Neural progenitor cell (in vitro differentiated cells): ENCODE data around the gene USP31. TPM values are rescaled to one million over a fixed set of nuclear protein-coding genes. Genes with fewer than 3 reads are reported as not detected.

Experiments used
- DNase-seq: peaks from one replicate; pipeline ENCODE4 v3.0.0-alpha.2; 2016; ENCODE audit warnings: low spot score
- H2AFZ ChIP-seq: fragments of 200-600 bp; sonication (generic); replicated peaks from 2 replicates; pipeline ENCODE4 v1.6.1; 2016; ENCODE audit warnings: antibody characterized with exemption
- H3F3A ChIP-seq: fragments of 200-600 bp; sonication (generic); 2 replicates; pipeline ENCODE4 v1.6.1; 2016; ENCODE audit warnings: antibody characterized with exemption, low read depth
- H3K27ac ChIP-seq: fragments of 200-600 bp; sonication (generic); 2 replicates; pipeline ENCODE4 v1.5.1; 2016; ENCODE audit warnings: mild to moderate bottlenecking
- H3K27me3 ChIP-seq: fragments of 200-600 bp; sonication (generic); 2 replicates; pipeline ENCODE4 v1.6.1; 2016; ENCODE audit warnings: mild to moderate bottlenecking, moderate library complexity
- H3K36me3 ChIP-seq: fragments of 200-600 bp; sonication (generic); 2 replicates; pipeline ENCODE4 v1.5.1; 2016
- H3K4me1 ChIP-seq: fragments of 200-600 bp; sonication (generic); 2 replicates; pipeline ENCODE4 v1.6.1; 2016; ENCODE audit warnings: mixed run types
- H3K4me2 ChIP-seq: fragments of 200-600 bp; sonication (generic); 2 replicates; pipeline ENCODE4 v1.6.1; 2016
- H3K4me3 ChIP-seq: fragments of 200-600 bp; sonication (generic); 2 replicates; pipeline ENCODE4 v1.5.1; 2016
- H3K79me2 ChIP-seq: fragments of 200-600 bp; sonication (generic); 2 replicates; pipeline ENCODE4 v1.6.1; 2016; ENCODE audit warnings: low read depth
- H3K9ac ChIP-seq: fragments of 200-600 bp; sonication (generic); 2 replicates; pipeline ENCODE4 v1.6.1; 2016
- H3K9me3 ChIP-seq: fragments of 200-600 bp; sonication (generic); 2 replicates; pipeline ENCODE4 v1.5.1; 2016; ENCODE audit warnings: low read depth
- H4K20me1 ChIP-seq: fragments of 200-600 bp; sonication (generic); 2 replicates; pipeline ENCODE4 v1.6.1; 2016; ENCODE audit warnings: low read depth
- H3K27ac Mint-ChIP-seq: 3 replicates; pipeline ENCODE4 v1.8.0; 2021; ENCODE audit warnings: mixed read lengths
- H3K27me3 Mint-ChIP-seq: 2 replicates; pipeline ENCODE4 v1.8.0; 2022; ENCODE audit warnings: low read depth, mild to moderate bottlenecking, inconsistent platforms, moderate library complexity, mixed read lengths; ENCODE audit not compliant: insufficient read depth
- H3K36me3 Mint-ChIP-seq: 3 replicates; pipeline ENCODE4 v1.8.0; 2021; ENCODE audit warnings: mixed read lengths
- H3K4me1 Mint-ChIP-seq: 3 replicates; pipeline ENCODE4 v1.8.0; 2021; ENCODE audit warnings: mixed read lengths
- H3K4me3 Mint-ChIP-seq: 3 replicates; pipeline ENCODE4 v1.8.0; 2021; ENCODE audit warnings: mild to moderate bottlenecking, moderate library complexity, mixed read lengths
- H3K9me3 Mint-ChIP-seq: 3 replicates; pipeline ENCODE4 v1.8.0; 2020; ENCODE audit warnings: mixed read lengths
- EZH2 ChIP-seq: fragments of 200-600 bp; sonication (generic); IDR thresholded peaks from 2 replicates; pipeline ENCODE4 v1.6.1; 2017; ENCODE audit warnings: antibody characterized with exemption, mild to moderate bottlenecking, moderate library complexity
- EZH2phosphoT487 ChIP-seq: fragments of 200-600 bp; sonication (generic); IDR thresholded peaks from 2 replicates; pipeline ENCODE4 v1.6.1; 2017; ENCODE audit warnings: antibody characterized with exemption
- total RNA-seq: library from RNA; depleted of rRNA; stranded (reverse); fragments of >200 nt; gene quantifications from 2 replicates; pipeline ENCODE4 v1.2.3, GENCODE V29; 2015; ENCODE audit warnings: low replicate concordance
- TF ChIP-seq, protein P1 (sequence below): fragments of 200-600 bp; sonication (generic); IDR thresholded peaks from 2 replicates; pipeline ENCODE4 v1.5.1; 2017; ENCODE audit warnings: antibody characterized with exemption, mild to moderate bottlenecking

USP31 gene
- total RNA-seq, 1 donor from 2014 or later: 9.0 TPM

- Histone ChIP-seq H3K4me1 (peaks cover 15% of the 10 kb centered on the region), H3K79me2 (peaks cover 97% of the 10 kb centered on the region), H3K4me3 (no peak overlapping the region), H3K9ac (no peak overlapping the region), H3K27ac (no peak overlapping the region), H3K27me3 (no peaks in the 10 kb centered on the region), H3K9me3 (peaks cover 7% of the 10 kb centered on the region), H2AFZ (no peak overlapping the region), H4K20me1 (peaks cover 31% of the 10 kb centered on the region), H3K4me2 (no peak overlapping the region), H3F3A (peaks cover 7% of the 10 kb centered on the region), H3K36me3 (no peaks in the 10 kb centered on the region)
- no peak overlapping the region for H3K27ac Mint-ChIP-seq
- no peak for DNase-seq
- peaks cover 9% of the 10 kb centered on the region for H3K4me1 Mint-ChIP-seq
- no peak overlapping the region for H3K4me3 Mint-ChIP-seq
- peaks cover 3% of the 10 kb centered on the region for H3K36me3 Mint-ChIP-seq
- TF ChIP-seq, protein P1, sequence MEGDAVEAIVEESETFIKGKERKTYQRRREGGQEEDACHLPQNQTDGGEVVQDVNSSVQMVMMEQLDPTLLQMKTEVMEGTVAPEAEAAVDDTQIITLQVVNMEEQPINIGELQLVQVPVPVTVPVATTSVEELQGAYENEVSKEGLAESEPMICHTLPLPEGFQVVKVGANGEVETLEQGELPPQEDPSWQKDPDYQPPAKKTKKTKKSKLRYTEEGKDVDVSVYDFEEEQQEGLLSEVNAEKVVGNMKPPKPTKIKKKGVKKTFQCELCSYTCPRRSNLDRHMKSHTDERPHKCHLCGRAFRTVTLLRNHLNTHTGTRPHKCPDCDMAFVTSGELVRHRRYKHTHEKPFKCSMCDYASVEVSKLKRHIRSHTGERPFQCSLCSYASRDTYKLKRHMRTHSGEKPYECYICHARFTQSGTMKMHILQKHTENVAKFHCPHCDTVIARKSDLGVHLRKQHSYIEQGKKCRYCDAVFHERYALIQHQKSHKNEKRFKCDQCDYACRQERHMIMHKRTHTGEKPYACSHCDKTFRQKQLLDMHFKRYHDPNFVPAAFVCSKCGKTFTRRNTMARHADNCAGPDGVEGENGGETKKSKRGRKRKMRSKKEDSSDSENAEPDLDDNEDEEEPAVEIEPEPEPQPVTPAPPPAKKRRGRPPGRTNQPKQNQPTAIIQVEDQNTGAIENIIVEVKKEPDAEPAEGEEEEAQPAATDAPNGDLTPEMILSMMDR: no peak
- TF ChIP-seq EZH2 (no peak), EZH2phosphoT487 (no peak)
- H3K9me3 Mint-ChIP-seq: peaks cover 19% of the 10 kb centered on the region
- no peaks in the 10 kb centered on the region for H3K27me3 Mint-ChIP-seq
Measured at GRCh38 chr16:23132775-23133463, 16.3 kb downstream of the USP31 start.

- H3K4me1 Mint-ChIP-seq: peaks cover 9% of the 10 kb centered on the region
- no peak overlapping the region for H3K27ac ChIP-seq
- peaks cover 7% of the 10 kb centered on the region for H3K9me3 ChIP-seq
- H3K4me3 Mint-ChIP-seq: no peak overlapping the region
- H3K9me3 Mint-ChIP-seq: peaks cover 13% of the 10 kb centered on the region
- H3K4me3 ChIP-seq: no peak overlapping the region
- H3K4me1 ChIP-seq: peaks cover 15% of the 10 kb centered on the region
- no peak for DNase-seq
- H3K27me3 Mint-ChIP-seq: no peaks in the 10 kb centered on the region
- H3K27ac Mint-ChIP-seq: no peak overlapping the region
- peaks cover 3% of the 10 kb centered on the region for H3K36me3 Mint-ChIP-seq
- no peak overlapping the region for H3K9ac ChIP-seq
- H3K4me2 ChIP-seq: no peak overlapping the region
- peaks cover 7% of the 10 kb centered on the region for H3F3A ChIP-seq
- TF ChIP-seq EZH2 (no peak), EZH2phosphoT487 (no peak)
- TF ChIP-seq, protein P1: no peak
- H2AFZ ChIP-seq: no peak overlapping the region
- H3K27me3 ChIP-seq: no peaks in the 10 kb centered on the region
- no peaks in the 10 kb centered on the region for H3K36me3 ChIP-seq
- H4K20me1 ChIP-seq: peaks cover 31% of the 10 kb centered on the region
- H3K79me2 ChIP-seq: peaks cover 97% of the 10 kb centered on the region
Measured at GRCh38 chr16:23131931-23132621, 17.2 kb downstream of the USP31 start.

DNA sequence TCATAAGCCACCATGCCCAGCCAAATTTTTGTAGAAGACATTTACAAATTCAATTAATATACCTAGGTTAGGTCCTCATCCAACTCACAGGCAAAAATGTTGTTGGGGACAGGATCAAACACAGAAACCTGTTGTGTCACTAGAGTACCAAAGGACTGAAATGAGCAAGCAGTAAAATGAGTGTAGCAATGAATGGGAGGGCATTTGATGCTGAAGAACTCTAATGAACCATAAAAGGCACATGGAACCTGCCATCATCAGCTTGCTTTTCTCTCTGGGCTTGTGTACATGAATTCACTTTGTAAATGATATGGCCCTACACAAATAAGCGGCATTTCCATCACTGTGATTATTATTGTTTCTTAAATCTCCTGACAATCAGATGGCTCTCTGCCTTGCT lies 17.8 kb downstream of the USP31 start:
- TF ChIP-seq EZH2phosphoT487: no peak
- TF ChIP-seq, protein P1: no peak
- no peak for TF ChIP-seq EZH2
- Histone ChIP-seq H3K27ac (no peak overlapping the region), H3K9ac (no peak overlapping the region), H3K4me2 (no peak overlapping the region), H4K20me1 (peaks cover 31% of the 10 kb centered on the region), H3K4me3 (no peak overlapping the region), H3K79me2 (peaks cover 97% of the 10 kb centered on the region), H2AFZ (no peak overlapping the region), H3K4me1 (peaks cover 15% of the 10 kb centered on the region), H3F3A (peaks cover 7% of the 10 kb centered on the region), H3K27me3 (no peaks in the 10 kb centered on the region), H3K36me3 (no peaks in the 10 kb centered on the region), H3K9me3 (peaks cover 7% of the 10 kb centered on the region)
- H3K9me3 Mint-ChIP-seq: peaks cover 10% of the 10 kb centered on the region
- no peak overlapping the region for H3K4me3 Mint-ChIP-seq
- no peaks in the 10 kb centered on the region for H3K27me3 Mint-ChIP-seq
- H3K27ac Mint-ChIP-seq: no peak overlapping the region
- DNase-seq: no peak
- peaks cover 9% of the 10 kb centered on the region for H3K4me1 Mint-ChIP-seq
- H3K36me3 Mint-ChIP-seq: peaks cover 3% of the 10 kb centered on the region
